Right ventricle myocardium inferior (tissue), 1 donor: ENCODE results near the gene GRIPAP1. TPM values are rescaled to one million over a fixed set of nuclear protein-coding genes. Genes with fewer than 3 reads are reported as not detected.
A peak's percentile ranks its signal among the peaks of the same experiment; 100 is the strongest.
"Not testable (repeated sequence)": the region's sequence is repeated elsewhere in the genome, so short reads cannot be mapped to it uniquely, and the experiment has no call there.

ENCODE experiments used
- ATAC-seq: fragments of 200-7000 bp; cut with Tn5 transposase; one replicate; pipeline ENCODE4 v1.9.1; 2020; ENCODE audit warnings: mild to moderate bottlenecking, moderate library complexity
- DNase-seq: peaks from one replicate; pipeline ENCODE4 v3.0.0; 2021; ENCODE audit errors: missing footprints
- intact Hi-C: fragments of 100-400 bp; cut with DNase I; formaldehyde crosslinking; loops from one replicate; pipeline ENCODE4 v1.11.0; 2022
- total RNA-seq: library from RNA; stranded (reverse); fragmentation: NEBNext Ultra II Directional; extraction: Animal tissue kit (Norgen Biotek cat#: 25700); gene quantifications from one replicate; pipeline ENCODE4 v1.2.1, GENCODE V29; 2021
- donor health status: DM: no; HTN: yes; CAD: no; lungs with severe emphysema.

GRIPAP1 gene
- total RNA-seq, 1 donor from 2014 or later = 20.1 TPM

GRCh38 chrX:49001521-49002090 is 458 bp downstream of the GRIPAP1 start:
- ATAC-seq (peak; percentile 19), DNase-seq (no peak)
- intact Hi-C loops = loop anchor here (5.0 kb wide), 1 partner anchor 41 kb away; the partner anchor contains the start of gene TFE3

GRCh38 chrX:49000636-49001035 is 1.4 kb downstream of the GRIPAP1 start:
- ATAC-seq (no peak), DNase-seq (no peak)
- intact Hi-C loops = loop anchor here (5.0 kb wide), 1 partner anchor 42 kb away; the partner anchor contains the start of gene TFE3

- DNase-seq (no peak), ATAC-seq (no peak)
- intact Hi-C loops = no loop called here
Observed at GRCh38 chrX:48999030-48999429, 3.0 kb downstream of the GRIPAP1 start.

GRCh38 chrX:48998391-48998790 is 3.7 kb downstream of the GRIPAP1 start:
- ATAC-seq = no peak
- DNase-seq = no peak
- intact Hi-C loops = no loop called here

GRCh38 chrX:48997865-48998264 is 4.2 kb downstream of the GRIPAP1 start:
- intact Hi-C loops = no loop called here
- no peak for ATAC-seq
- DNase-seq = no peak

GRCh38 chrX:48997455-48997854 is 4.6 kb downstream of the GRIPAP1 start:
- DNase-seq (no peak), ATAC-seq (no peak)
- intact Hi-C loops = no loop called here

- intact Hi-C loops = no loop called here
- no peak for ATAC-seq
- DNase-seq = no peak
Observed at GRCh38 chrX:48996969-48997368, 5.1 kb downstream of the GRIPAP1 start.

- intact Hi-C loops = no loop called here
- ATAC-seq = no peak
- no peak for DNase-seq
Observed at GRCh38 chrX:48992341-48992740, 9.7 kb downstream of the GRIPAP1 start.

- no peak for ATAC-seq
- DNase-seq = no peak
- intact Hi-C loops = loop anchor here (10.0 kb wide), 1 partner anchor 45 kb away; no protein-coding TSS in a partner anchor
Observed at GRCh38 chrX:48989483-48989882, 12.6 kb downstream of the GRIPAP1 start.

GRCh38 chrX:48983896-48984295 is 18.2 kb downstream of the GRIPAP1 start:
- ATAC-seq = no peak
- no peak for DNase-seq
- intact Hi-C loops = loop anchor here (10.0 kb wide), 1 partner anchor 51 kb away; no protein-coding TSS in a partner anchor

- DNase-seq (no peak), ATAC-seq (no peak)
- intact Hi-C loops = loop anchor here (10.0 kb wide), 1 partner anchor 52 kb away; no protein-coding TSS in a partner anchor
Observed at GRCh38 chrX:48983081-48983480, 19.0 kb downstream of the GRIPAP1 start.

- DNase-seq (no peak), ATAC-seq (no peak)
- intact Hi-C loops = loop anchor here (10.0 kb wide), 1 partner anchor 54 kb away; no protein-coding TSS in a partner anchor
Observed at GRCh38 chrX:48981178-48981577, 20.9 kb downstream of the GRIPAP1 start.

GRCh38 chrX:48980341-48980740 is 21.7 kb downstream of the GRIPAP1 start:
- not testable (repeated sequence) for DNase-seq, ATAC-seq
- intact Hi-C loops = loop anchor here (10.0 kb wide), 1 partner anchor 54 kb away; no protein-coding TSS in a partner anchor

- ATAC-seq (no peak), DNase-seq (no peak)
- intact Hi-C loops = no loop called here
Observed at GRCh38 chrX:48978226-48978625, 23.8 kb downstream of the GRIPAP1 start.

GRCh38 chrX:48976086-48976485 is 26.0 kb downstream of the GRIPAP1 start:
- DNase-seq = no peak
- ATAC-seq = no peak
- intact Hi-C loops = no loop called here

- intact Hi-C loops = no loop called here
- no peak for DNase-seq
- no peak for ATAC-seq
Observed at GRCh38 chrX:48975541-48975940, 26.5 kb downstream of the GRIPAP1 start.

GRCh38 chrX:48975041-48975440 is 27.0 kb downstream of the GRIPAP1 start:
- DNase-seq (no peak), ATAC-seq (no peak)
- intact Hi-C loops = no loop called here

- DNase-seq (no peak), ATAC-seq (no peak)
- intact Hi-C loops = no loop called here
Observed at GRCh38 chrX:48974574-48974973, 27.5 kb downstream of the GRIPAP1 start.

- DNase-seq (no peak), ATAC-seq (no peak)
- intact Hi-C loops = no loop called here
Observed at GRCh38 chrX:48974033-48974432, 28.0 kb downstream of the GRIPAP1 start.

- ATAC-seq (peak; percentile 64), DNase-seq (no peak)
- intact Hi-C loops = no loop called here
Observed at GRCh38 chrX:48972220-48973164, 29.6 kb downstream of the GRIPAP1 start.
